ENCODE results near the gene TNNT1.

Gene TNNT1

GRCh38 chr19:55088543-55089341, 60.3 kb downstream of the TNNT1 start:
- DNase-seq (ENCODE audit: low read depth, low spot score) = peak; percentile 71

GRCh38 chr19:55088021-55088451, 61.0 kb downstream of the TNNT1 start:
- DNase-seq (ENCODE audit: low read depth, low spot score) = no peak

- DNase-seq (ENCODE audit: low read depth, low spot score) = no peak
These were observed 61.5 kb downstream of the TNNT1 start for GRCh38 chr19:55087542-55087901.

GRCh38 chr19:55086730-55087541, 62.1 kb downstream of the TNNT1 start:
- no peak for DNase-seq (ENCODE audit: low read depth, low spot score)

DNA sequence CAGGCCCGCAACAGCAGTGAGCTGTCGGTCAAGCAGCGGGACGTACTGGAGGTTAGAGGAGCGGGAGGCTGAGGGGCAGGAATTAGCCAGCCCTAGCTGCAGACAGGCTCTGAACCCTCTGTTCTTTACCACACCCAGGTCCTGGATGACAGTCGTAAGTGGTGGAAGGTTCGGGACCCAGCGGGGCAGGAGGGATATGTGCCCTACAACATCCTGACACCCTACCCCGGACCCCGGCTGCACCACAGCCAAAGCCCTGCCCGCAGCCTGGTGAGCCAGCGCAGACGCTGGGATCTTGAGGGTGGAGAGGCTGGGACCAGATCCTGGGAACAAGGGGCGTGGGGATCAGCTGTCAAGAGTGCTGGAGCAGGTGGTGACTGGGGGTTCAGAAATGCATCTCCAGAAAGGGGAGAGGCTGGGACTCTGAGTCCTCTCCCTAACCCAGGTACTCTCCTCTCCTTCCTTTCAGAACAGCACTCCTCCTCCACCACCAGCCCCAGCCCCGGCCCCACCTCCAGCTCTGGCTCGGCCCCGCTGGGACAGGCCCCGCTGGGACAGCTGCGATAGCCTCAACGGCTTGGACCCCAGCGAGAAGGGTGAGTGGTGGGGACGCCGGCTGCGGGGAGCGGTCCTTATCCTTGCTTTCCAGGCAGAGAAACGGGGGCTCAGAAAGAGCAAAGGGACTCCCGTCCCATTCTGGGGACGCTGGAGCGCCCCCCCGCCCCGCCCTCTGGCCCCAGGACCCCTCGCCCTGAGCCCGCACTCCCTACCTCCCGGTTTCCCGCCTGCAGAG, 62.9 kb downstream of the TNNT1 start:
- no peak for DNase-seq (ENCODE audit: low read depth, low spot score)

- DNase-seq (ENCODE audit: low read depth, low spot score) = no peak
These were observed 64.6 kb downstream of the TNNT1 start for GRCh38 chr19:55084416-55084815.

- no peak for DNase-seq (ENCODE audit: low read depth, low spot score)
These were observed 65.8 kb downstream of the TNNT1 start for GRCh38 chr19:55083004-55083850.
